ENCODE data around the gene SYTL2.

The SYTL2 gene

DNA sequence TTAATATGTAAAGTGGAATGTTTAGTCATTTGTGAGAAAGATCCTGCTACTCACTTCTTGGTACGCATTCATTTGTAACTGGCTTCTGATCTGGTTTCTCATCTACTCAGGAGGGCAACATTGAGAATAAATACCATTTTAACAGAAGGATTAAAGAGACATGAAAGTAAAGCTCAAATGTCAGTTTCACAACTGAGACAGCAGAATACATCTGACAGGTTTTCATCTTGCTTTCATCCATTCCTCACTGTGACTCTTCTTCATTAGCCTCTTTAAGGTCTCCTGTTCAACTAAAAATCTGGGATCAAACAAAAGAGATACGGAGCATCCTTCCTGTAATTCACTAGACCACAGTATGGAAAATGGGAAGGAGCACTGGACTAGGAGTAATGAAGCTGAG, 93.5 kb downstream of the SYTL2 start:
- no peak for DNase-seq
- Histone ChIP-seq H3K9me3 (no peaks in the 10 kb centered on the region), H3K4me3 (ENCODE audit: low read depth, low read length) (no peak overlapping the region), H3K4me1 (no peaks in the 10 kb centered on the region), H3K36me3 (no peaks in the 10 kb centered on the region), H3K27me3 (peaks cover 24% of the 10 kb centered on the region)
- TF ChIP-seq, protein P1, sequence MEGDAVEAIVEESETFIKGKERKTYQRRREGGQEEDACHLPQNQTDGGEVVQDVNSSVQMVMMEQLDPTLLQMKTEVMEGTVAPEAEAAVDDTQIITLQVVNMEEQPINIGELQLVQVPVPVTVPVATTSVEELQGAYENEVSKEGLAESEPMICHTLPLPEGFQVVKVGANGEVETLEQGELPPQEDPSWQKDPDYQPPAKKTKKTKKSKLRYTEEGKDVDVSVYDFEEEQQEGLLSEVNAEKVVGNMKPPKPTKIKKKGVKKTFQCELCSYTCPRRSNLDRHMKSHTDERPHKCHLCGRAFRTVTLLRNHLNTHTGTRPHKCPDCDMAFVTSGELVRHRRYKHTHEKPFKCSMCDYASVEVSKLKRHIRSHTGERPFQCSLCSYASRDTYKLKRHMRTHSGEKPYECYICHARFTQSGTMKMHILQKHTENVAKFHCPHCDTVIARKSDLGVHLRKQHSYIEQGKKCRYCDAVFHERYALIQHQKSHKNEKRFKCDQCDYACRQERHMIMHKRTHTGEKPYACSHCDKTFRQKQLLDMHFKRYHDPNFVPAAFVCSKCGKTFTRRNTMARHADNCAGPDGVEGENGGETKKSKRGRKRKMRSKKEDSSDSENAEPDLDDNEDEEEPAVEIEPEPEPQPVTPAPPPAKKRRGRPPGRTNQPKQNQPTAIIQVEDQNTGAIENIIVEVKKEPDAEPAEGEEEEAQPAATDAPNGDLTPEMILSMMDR (IDR thresholded peaks at IDR 0.05; ENCODE audit: low read depth, low read length): no peak

DNA sequence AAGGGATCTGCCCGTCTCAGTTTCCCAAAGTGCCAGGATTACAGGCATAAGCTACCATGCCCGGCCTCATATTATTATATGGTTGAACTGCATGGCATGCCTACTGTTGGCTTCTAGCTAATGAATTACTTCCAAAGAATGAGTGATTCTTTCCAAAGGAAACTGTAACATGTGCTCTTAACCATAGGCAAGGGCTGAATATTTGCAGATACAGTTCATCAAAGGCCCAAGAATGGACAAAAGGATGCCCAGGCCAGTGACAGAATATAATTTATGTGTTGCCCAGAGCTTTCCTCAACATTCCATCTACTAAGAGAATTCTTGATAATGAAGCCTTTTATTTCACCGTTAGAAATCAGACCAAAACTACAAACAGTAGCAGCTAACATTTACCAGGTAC, 98.0 kb downstream of the SYTL2 start:
- Histone ChIP-seq H3K4me3 (ENCODE audit: low read depth, low read length) (no peak overlapping the region), H3K27me3 (peaks cover 16% of the 10 kb centered on the region), H3K36me3 (no peaks in the 10 kb centered on the region; the same call in 1 of the 2 replicates), H3K4me1 (no peaks in the 10 kb centered on the region), H3K9me3 (no peaks in the 10 kb centered on the region)
- no peak for DNase-seq
- TF ChIP-seq, protein P1 (IDR thresholded peaks at IDR 0.05; ENCODE audit: low read depth, low read length): no peak

DNA sequence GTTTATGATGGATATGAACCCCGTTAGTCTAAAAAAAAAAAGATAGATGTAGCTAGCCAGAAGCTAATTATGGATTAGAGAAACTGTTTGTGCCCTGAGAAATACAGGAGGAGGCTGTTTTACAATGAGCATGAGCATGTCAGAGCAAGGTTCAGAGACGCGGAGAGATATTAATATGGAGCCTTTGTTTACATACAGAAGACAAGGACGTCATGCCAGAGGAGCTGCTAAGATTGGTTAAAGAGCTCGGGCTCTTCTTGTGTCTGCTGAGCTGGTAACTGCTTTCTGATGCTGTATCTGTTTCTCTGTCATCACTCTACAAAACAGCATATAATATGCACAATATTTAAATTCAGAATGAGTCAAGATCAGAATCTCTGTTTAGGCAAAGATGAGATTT, 100.0 kb downstream of the SYTL2 start:
- TF ChIP-seq, protein P1 (IDR thresholded peaks at IDR 0.05; ENCODE audit: low read depth, low read length): no peak

DNA sequence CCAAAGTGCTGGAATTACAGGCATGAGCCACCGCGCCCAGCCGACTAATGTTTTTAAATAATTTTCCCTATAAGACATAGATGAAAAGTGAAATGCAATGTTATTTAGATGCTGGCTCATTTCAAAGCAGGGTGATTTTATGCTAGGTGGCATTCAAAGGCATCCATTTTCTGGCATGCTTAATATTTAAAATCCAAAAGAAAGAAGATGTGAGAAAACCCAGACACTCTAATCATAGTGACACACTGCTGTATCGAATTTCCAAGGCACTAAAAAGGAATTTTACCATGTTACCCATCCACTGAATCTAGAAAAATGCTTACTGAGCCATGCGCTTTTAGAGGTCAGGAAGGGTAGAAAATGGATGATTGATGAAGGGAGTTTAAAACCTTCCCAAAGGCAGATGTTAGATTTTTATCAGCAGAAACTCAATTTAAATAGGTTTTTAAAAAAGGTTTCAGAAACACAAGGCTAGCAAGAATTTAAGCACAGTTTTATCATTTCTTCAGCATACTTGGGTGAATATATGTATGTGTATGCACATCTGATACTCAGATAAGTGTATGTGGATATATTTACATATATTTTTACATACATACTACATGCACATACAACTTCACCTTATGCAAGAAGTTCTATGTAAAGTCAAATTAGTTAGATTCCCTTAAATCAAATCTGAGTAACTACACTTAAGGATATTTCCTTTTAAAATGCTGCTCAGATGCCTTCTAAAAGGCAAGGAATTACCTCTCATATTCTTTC, 100.8 kb downstream of the SYTL2 start:
- H3K9me3 ChIP-seq: no peaks in the 10 kb centered on the region

More for the DNA sequence above, 100.0 kb downstream of the SYTL2 start:
- no peak for DNase-seq
- Histone ChIP-seq H3K4me3 (ENCODE audit: low read depth, low read length) (no peak overlapping the region), H3K4me1 (no peaks in the 10 kb centered on the region), H3K36me3 (no peaks in the 10 kb centered on the region; the same call in 1 of the 2 replicates), H3K9me3 (no peaks in the 10 kb centered on the region), H3K27me3 (peaks cover 21% of the 10 kb centered on the region)

DNA sequence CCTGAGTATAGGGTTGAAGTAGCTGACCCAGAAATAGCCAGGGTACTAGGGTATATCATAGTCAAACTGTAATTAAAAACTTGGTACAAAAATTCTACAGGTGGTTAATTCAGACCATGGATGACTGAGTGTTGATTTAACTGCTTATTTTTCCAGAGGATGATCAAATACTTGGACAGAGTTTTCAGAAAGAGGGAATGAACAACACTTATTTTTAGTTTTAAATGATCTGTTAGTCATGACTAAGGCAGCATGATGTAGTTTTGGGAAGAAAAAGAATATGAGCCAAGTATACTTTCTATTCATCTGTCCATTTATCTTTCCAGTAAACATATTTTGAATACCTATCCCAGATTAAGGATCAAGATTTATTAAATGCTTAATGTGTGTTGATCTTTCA, 105.1 kb downstream of the SYTL2 start:
- Histone ChIP-seq H3K27me3 (peaks cover 33% of the 10 kb centered on the region), H3K9me3 (no peaks in the 10 kb centered on the region), H3K36me3 (no peaks in the 10 kb centered on the region), H3K4me3 (ENCODE audit: low read depth, low read length) (no peak overlapping the region), H3K4me1 (no peaks in the 10 kb centered on the region)
- TF ChIP-seq, protein P1 (IDR thresholded peaks at IDR 0.05; ENCODE audit: low read depth, low read length): no peak
- no peak for DNase-seq

More for the DNA sequence above, 100.8 kb downstream of the SYTL2 start:
- no peak for DNase-seq
- TF ChIP-seq, protein P1 (IDR thresholded peaks at IDR 0.05; ENCODE audit: low read depth, low read length): no peak
- Histone ChIP-seq H3K4me3 (ENCODE audit: low read depth, low read length) (no peak overlapping the region), H3K27me3 (peaks cover 21% of the 10 kb centered on the region), H3K36me3 (no peaks in the 10 kb centered on the region; the same call in 1 of the 2 replicates), H3K4me1 (no peaks in the 10 kb centered on the region)

DNA sequence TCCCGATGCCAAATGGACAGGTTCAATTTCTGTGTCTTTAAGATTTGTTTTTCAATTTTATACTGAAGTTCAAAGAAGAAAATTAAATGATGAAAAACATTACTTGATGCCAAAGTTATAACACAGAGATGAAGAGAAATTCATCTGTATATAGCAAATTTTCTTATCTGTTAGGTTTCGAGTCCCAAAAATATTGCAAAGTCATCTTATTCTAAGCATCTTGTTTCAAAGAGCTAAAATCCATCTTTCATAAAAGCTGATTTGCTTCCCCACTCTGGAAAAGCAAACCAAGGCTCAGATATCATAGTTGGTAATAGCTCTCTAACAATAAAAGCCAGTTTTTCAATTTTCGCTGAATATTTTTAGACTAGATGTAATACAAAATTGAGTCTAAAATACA, 106.0 kb downstream of the SYTL2 start:
- DNase-seq: no peak
- H3K27me3 ChIP-seq: peaks cover 27% of the 10 kb centered on the region
- no peak overlapping the region for H3K4me3 ChIP-seq (ENCODE audit: low read depth, low read length)
- no peaks in the 10 kb centered on the region for H3K36me3 ChIP-seq
- TF ChIP-seq, protein P1 (IDR thresholded peaks at IDR 0.05; ENCODE audit: low read depth, low read length): no peak
- no peaks in the 10 kb centered on the region for H3K9me3 ChIP-seq
- no peaks in the 10 kb centered on the region for H3K4me1 ChIP-seq

All from BE2C (cell line).